ENCODE data around the gene PCBD1.

- no peak for TF ChIP-seq CTCF (conservative IDR thresholded peaks at IDR 0.05)
- TF ChIP-seq EZH2 (IDR thresholded peaks at IDR 0.05; ENCODE audit: low read depth), result no peak
Observed at GRCh38 chr10:70834021-70834420, 54.3 kb downstream of the PCBD1 start.
